Measurements from ENCODE around the gene MAPK14.
"Not testable (repeated sequence)": the region's sequence is repeated elsewhere in the genome, so short reads cannot be mapped to it uniquely, and the experiment has no call there.

Gene MAPK14

GRCh38 chr6:36068586-36068985 is 41.0 kb downstream of the MAPK14 start:
- no peak for DNase-seq (ENCODE audit: low read depth in 3 of 3)

- no peak for DNase-seq (ENCODE audit: low read depth in 3 of 3)
These were observed 42.0 kb downstream of the MAPK14 start for GRCh38 chr6:36069573-36069972.

- DNase-seq (ENCODE audit: low read depth in 3 of 3), result no peak
These were observed 42.6 kb downstream of the MAPK14 start for GRCh38 chr6:36070252-36070651.

GRCh38 chr6:36071281-36071680 is 43.7 kb downstream of the MAPK14 start:
- DNase-seq (ENCODE audit: low read depth in 3 of 3), result no peak

GRCh38 chr6:36071714-36072113 is 44.1 kb downstream of the MAPK14 start:
- DNase-seq (ENCODE audit: low read depth in 3 of 3), result no peak

GRCh38 chr6:36072681-36073080 is 45.1 kb downstream of the MAPK14 start:
- DNase-seq (ENCODE audit: low read depth in 3 of 3), result no peak

- DNase-seq (ENCODE audit: low read depth in 3 of 3), result no peak
These were observed 46.0 kb downstream of the MAPK14 start for GRCh38 chr6:36073587-36073986.

GRCh38 chr6:36075656-36076055 is 48.0 kb downstream of the MAPK14 start:
- no peak for DNase-seq (ENCODE audit: low read depth in 3 of 3)

- DNase-seq (ENCODE audit: low read depth in 3 of 3), result no peak
These were observed 48.8 kb downstream of the MAPK14 start for GRCh38 chr6:36076178-36077063.

GRCh38 chr6:36078159-36078558 is 50.6 kb downstream of the MAPK14 start:
- no peak for DNase-seq (ENCODE audit: low read depth in 3 of 3)

GRCh38 chr6:36079601-36080000 is 52.0 kb downstream of the MAPK14 start:
- DNase-seq (ENCODE audit: low read depth in 3 of 3), result no peak

- DNase-seq (ENCODE audit: low read depth in 3 of 3), result no peak
These were observed 54.7 kb downstream of the MAPK14 start for GRCh38 chr6:36082318-36082717.

- DNase-seq (ENCODE audit: low read depth in 3 of 3), result no peak
These were observed 55.8 kb downstream of the MAPK14 start for GRCh38 chr6:36083446-36083845.

- DNase-seq (ENCODE audit: low read depth in 3 of 3), result not testable (repeated sequence)
These were observed 60.6 kb downstream of the MAPK14 start for GRCh38 chr6:36088204-36088603.

GRCh38 chr6:36089048-36089447 is 61.4 kb downstream of the MAPK14 start:
- no peak for DNase-seq (ENCODE audit: low read depth in 3 of 3)

GRCh38 chr6:36094238-36094637 is 66.6 kb downstream of the MAPK14 start:
- no peak for DNase-seq (ENCODE audit: low read depth in 3 of 3)

- DNase-seq (ENCODE audit: low read depth in 3 of 3), result peak; percentile 55 to 78 (median 68)
These were observed 67.3 kb downstream of the MAPK14 start for GRCh38 chr6:36094753-36095496.

- DNase-seq (ENCODE audit: low read depth in 3 of 3), result no peak
These were observed 68.1 kb downstream of the MAPK14 start for GRCh38 chr6:36095497-36096391.

- DNase-seq (ENCODE audit: low read depth in 3 of 3), result no peak
These were observed 70.8 kb downstream of the MAPK14 start for GRCh38 chr6:36098253-36098919.

- no peak for DNase-seq (ENCODE audit: low read depth in 3 of 3)
These were observed 71.5 kb downstream of the MAPK14 start for GRCh38 chr6:36098920-36099647.
